Right lobe of liver (tissue), 6 donors: Measurements from ENCODE around the gene RDH5. TPM values are rescaled to one million over a fixed set of nuclear protein-coding genes. Genes with fewer than 3 reads are reported as not detected.

Experiments
- ATAC-seq, 4 donors: fragments of 200-7000 bp; cut with Tn5 transposase; one replicate each; pipeline ENCODE4 v1.9.1; 2020; ENCODE audit warnings: mild to moderate bottlenecking in 4 of 4, moderate library complexity in 4 of 4
- DNase-seq, 3 donors: peaks; one replicate each; pipeline ENCODE4 v3.0.0-alpha.2; 2020
- H3K27ac ChIP-seq, 3 donors: fragments of 200-600 bp; one replicate each; pipeline ENCODE4 v1.8.0; 2022
- H3K27me3 ChIP-seq, 2 donors: fragments of 200-600 bp; one replicate each; pipeline ENCODE4 v1.8.0; 2022
- H3K36me3 ChIP-seq, 4 donors: fragments of 200-600 bp; sonication (generic) in 1 of 4; one replicate each; pipeline versions ENCODE4 v1.5.1 to v1.8.0; 2017 to 2022; ENCODE audit warnings: control low read depth in 1 of 4
- H3K4me1 ChIP-seq, 4 donors: fragments of 200-600 bp; sonication (generic) in 1 of 4; one replicate each; pipeline versions ENCODE4 v1.5.1 to v1.8.0; 2017 to 2022; ENCODE audit warnings: control low read depth in 1 of 4
- H3K4me3 ChIP-seq, 3 donors: fragments of 200-600 bp; one replicate each; pipeline ENCODE4 v1.8.0; 2022
- H3K9me3 ChIP-seq, 4 donors: fragments of 200-600 bp; sonication (generic) in 1 of 4; one replicate each; pipeline versions ENCODE4 v1.5.1 to v1.8.0; 2017 to 2022; ENCODE audit warnings: control low read depth in 1 of 4
- CTCF ChIP-seq, 4 donors: fragments of 200-600 bp in 3 of 4; fragments of 450-650 bp in 1 of 4; IDR thresholded peaks; one replicate each; pipeline versions ENCODE4 v1.5.1 to v1.8.0; 2016 to 2022; ENCODE audit warnings: antibody characterized with exemption in 4 of 4, mild to moderate bottlenecking in 2 of 4
- POLR2A ChIP-seq: fragments of 450-650 bp; IDR thresholded peaks from one replicate; pipeline ENCODE4 v1.6.1; 2017; ENCODE audit warnings: antibody characterized with exemption, mild to moderate bottlenecking
- WGBS: methylation state at CpG from one replicate; pipeline ENCODE4 v1.1.6; 2018; ENCODE audit warnings: low coverage, low lambda C conversion rate; ENCODE audit not compliant: insufficient coverage; ENCODE audit errors: missing lambda C conversion rate; 5-methylcytosine and 5-hydroxymethylcytosine counted together
- intact Hi-C, 2 donors: fragments of 100-400 bp; cut with DNase I; formaldehyde crosslinking; loops; one replicate each; pipeline versions ENCODE4 v1.11.2 to v1.14.1; 2022
- total RNA-seq, 6 experiments: library from RNA; depleted of rRNA in 2 of 6; stranded (reverse); fragments of >200 nt in 2 of 6; fragmentation: NEBNext Ultra II Directional in 3 of 6; extraction: Animal tissue kit (Norgen Biotek cat#: 25700) in 3 of 6; gene quantifications; one replicate each; pipeline versions ENCODE4 v1.1.0 to v1.2.4, GENCODE V29; 2016 to 2023
- donor health status: DM: no; HTN: yes; CAD: no.
- donor health status: DM: no; HTN: no; CAD: no.
- donor health status: DM: no; HTN: no; CAD: no.
- donor health status: DM: no; HTN: yes; CAD: no.
- donor health status: DM: no; HTN: yes; CAD: no.

The RDH5 gene
- total RNA-seq, 6 experiments from 2014 or later, result 26.3 to 52.5 (median 43.0) TPM

GRCh38 chr12:55743406-55744339 lies 23.5 kb downstream of the RDH5 start:
- no peak for TF ChIP-seq POLR2A
- no peak for TF ChIP-seq CTCF (IDR thresholded peaks at IDR 0.05)
- Histone ChIP-seq H3K27me3 (no peaks in the 10 kb centered on the region), H3K36me3 (no peaks in the 10 kb centered on the region), H3K27ac (peak overlapping the region in 1 of 3 donors; percentile 26), H3K4me1 (peaks cover 0 to 8% (median 0%) of the 10 kb centered on the region in 4 donors), H3K4me3 (peak overlapping the region; percentile 32 to 52 (median 48)), H3K9me3 (no peaks in the 10 kb centered on the region)
- DNase-seq (peak in 1 of 3 donors; percentile 43), ATAC-seq (peak; percentile 19 to 39 (median 28))
- 4% methylated on average over 20 of the region's 73 CpGs for WGBS
- intact Hi-C loops, result loop anchor here (5.0 to 10.0 kb wide), 3 partner anchors 51 to 194 kb away; partner anchors contain the start of gene DGKA (in 1 of the 2)

GRCh38 chr12:55744340-55745030 lies 24.3 kb downstream of the RDH5 start:
- H3K36me3 ChIP-seq, result no peaks in the 10 kb centered on the region
- DNase-seq (no peak), ATAC-seq (no peak)
- no peaks in the 10 kb centered on the region for H3K27me3 ChIP-seq
- no peaks in the 10 kb centered on the region for H3K9me3 ChIP-seq
- TF ChIP-seq CTCF (IDR thresholded peaks at IDR 0.05) (no peak), POLR2A (no peak)
- peaks cover 0 to 8% (median 0%) of the 10 kb centered on the region in 4 donors for H3K4me1 ChIP-seq
- peak overlapping the region in 2 of 3 donors; percentile 48 to 52 for H3K4me3 ChIP-seq
- intact Hi-C loops, result loop anchor here (5.0 to 10.0 kb wide), 3 partner anchors 50 to 193 kb away; partner anchors contain the start of gene DGKA (in 1 of the 2)
- no peak overlapping the region for H3K27ac ChIP-seq
- WGBS, result 38% methylated on average over 11 of the region's 11 CpGs

GRCh38 chr12:55745361-55746173 lies 25.4 kb downstream of the RDH5 start:
- no peak for TF ChIP-seq POLR2A
- TF ChIP-seq CTCF (IDR thresholded peaks at IDR 0.05), result no peak
- H3K36me3 ChIP-seq, result no peaks in the 10 kb centered on the region
- 26% methylated on average over 13 of the region's 13 CpGs for WGBS
- intact Hi-C loops, result loop anchor here in 1 of 2 donors (10.0 kb wide), 2 partner anchors 49 to 189 kb away; partner anchors contain the start of gene DGKA
- H3K27me3 ChIP-seq, result no peaks in the 10 kb centered on the region
- H3K9me3 ChIP-seq, result no peaks in the 10 kb centered on the region
- H3K27ac ChIP-seq, result no peak overlapping the region
- H3K4me3 ChIP-seq, result no peak overlapping the region
- peaks cover 0 to 8% (median 0%) of the 10 kb centered on the region in 4 donors for H3K4me1 ChIP-seq
- ATAC-seq (peak in 2 of 4 donors; percentile 9 to 12), DNase-seq (no peak)
